Right lobe of liver (tissue), 4 donors: Measurements from ENCODE around the gene C1QTNF1.

ENCODE experiments used
- POLR2A ChIP-seq: fragments of 450-650 bp; IDR thresholded peaks from one replicate; pipeline ENCODE4 v1.6.1; 2017; ENCODE audit warnings: antibody characterized with exemption, mild to moderate bottlenecking
- TF ChIP-seq, protein P1 (sequence below), 4 donors: fragments of 200-600 bp in 3 of 4; fragments of 450-650 bp in 1 of 4; IDR thresholded peaks; one replicate each; pipeline versions ENCODE4 v1.5.1 to v1.8.0; 2016 to 2022; ENCODE audit warnings: antibody characterized with exemption in 4 of 4, mild to moderate bottlenecking in 2 of 4
- donor health status: DM: no; HTN: no; CAD: no.
- donor health status: DM: no; HTN: no; CAD: no.
- donor health status: DM: no; HTN: yes; CAD: no.

DNA sequence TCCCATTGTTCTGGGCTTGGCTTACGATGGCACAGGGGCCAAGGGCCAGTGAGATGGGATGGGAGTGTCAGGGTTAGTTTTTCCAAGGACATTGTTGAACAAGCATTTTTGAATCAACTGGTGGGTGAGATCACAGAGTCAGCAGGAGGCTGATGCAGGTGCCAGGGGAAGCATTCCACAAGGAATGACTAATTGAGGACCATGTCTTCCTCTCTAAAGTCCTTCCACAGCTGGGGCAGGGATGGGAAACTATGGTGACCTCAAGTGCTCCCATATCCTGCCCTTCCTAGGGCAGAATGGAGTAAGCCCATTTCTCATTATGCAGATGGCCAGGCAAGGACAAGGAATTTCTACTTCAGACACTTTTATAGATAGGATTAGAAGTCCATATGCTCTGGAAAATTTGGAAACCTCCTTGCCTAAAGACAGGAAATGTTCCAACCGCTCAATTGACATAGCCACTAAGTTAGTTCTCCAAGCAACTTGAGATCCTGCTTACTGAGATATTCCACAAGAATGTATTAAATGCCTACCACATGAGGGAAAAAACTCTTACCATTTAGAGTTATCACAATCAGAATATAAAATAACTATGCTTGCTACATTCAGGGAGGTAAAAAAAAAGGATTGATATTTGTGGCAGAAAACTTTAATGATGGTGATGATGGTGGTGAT lies 29.4 kb downstream of the C1QTNF1 start:
- TF ChIP-seq, protein P1, sequence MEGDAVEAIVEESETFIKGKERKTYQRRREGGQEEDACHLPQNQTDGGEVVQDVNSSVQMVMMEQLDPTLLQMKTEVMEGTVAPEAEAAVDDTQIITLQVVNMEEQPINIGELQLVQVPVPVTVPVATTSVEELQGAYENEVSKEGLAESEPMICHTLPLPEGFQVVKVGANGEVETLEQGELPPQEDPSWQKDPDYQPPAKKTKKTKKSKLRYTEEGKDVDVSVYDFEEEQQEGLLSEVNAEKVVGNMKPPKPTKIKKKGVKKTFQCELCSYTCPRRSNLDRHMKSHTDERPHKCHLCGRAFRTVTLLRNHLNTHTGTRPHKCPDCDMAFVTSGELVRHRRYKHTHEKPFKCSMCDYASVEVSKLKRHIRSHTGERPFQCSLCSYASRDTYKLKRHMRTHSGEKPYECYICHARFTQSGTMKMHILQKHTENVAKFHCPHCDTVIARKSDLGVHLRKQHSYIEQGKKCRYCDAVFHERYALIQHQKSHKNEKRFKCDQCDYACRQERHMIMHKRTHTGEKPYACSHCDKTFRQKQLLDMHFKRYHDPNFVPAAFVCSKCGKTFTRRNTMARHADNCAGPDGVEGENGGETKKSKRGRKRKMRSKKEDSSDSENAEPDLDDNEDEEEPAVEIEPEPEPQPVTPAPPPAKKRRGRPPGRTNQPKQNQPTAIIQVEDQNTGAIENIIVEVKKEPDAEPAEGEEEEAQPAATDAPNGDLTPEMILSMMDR (IDR thresholded peaks at IDR 0.05): no peak
- TF ChIP-seq POLR2A: no peak
